WTC11 (cell line): ENCODE measurements around the gene ZNF557. TPM values are rescaled to one million over a fixed set of nuclear protein-coding genes. Genes with fewer than 3 reads are reported as not detected.
"Not testable (repeated sequence)": the region's sequence is repeated elsewhere in the genome, so short reads cannot be mapped to it uniquely, and the experiment has no call there.

Source experiments
- ATAC-seq: fragments of 200-7000 bp; cut with Tn5 transposase; 2 replicates; pipeline ENCODE4 v1.10.0; 2021; ENCODE audit warnings: mild to moderate bottlenecking, moderate library complexity
- CTCF ChIA-PET: fragments of 300-600 bp; sonication (Branson Sonifier 250); formaldehyde crosslinking; loops from one replicate; lab custom pipeline; 2021; ENCODE audit warnings: antibody characterized with exemption; lab: Charles Lee
- POLR2A ChIA-PET: fragments of 350-600 bp; sonication (Branson Sonifier 250); formaldehyde crosslinking; loops from one replicate; lab custom pipeline; 2021; ENCODE audit warnings: antibody characterized with exemption; lab: Charles Lee
- DNase-seq: peaks from one replicate; pipeline ENCODE4 v3.0.0; 2021; ENCODE audit warnings: low spot score
- H3K27ac Mint-ChIP-seq: 2 replicates; pipeline ENCODE4 v1.8.0; 2021; ENCODE audit warnings: mixed read lengths
- H3K27me3 Mint-ChIP-seq: 2 replicates; pipeline ENCODE4 v1.8.0; 2021; ENCODE audit warnings: low read depth, mild to moderate bottlenecking, moderate library complexity, mixed read lengths
- H3K36me3 Mint-ChIP-seq: 2 replicates; pipeline ENCODE4 v1.8.0; 2021; ENCODE audit warnings: mixed read lengths
- H3K4me1 Mint-ChIP-seq: 2 replicates; pipeline ENCODE4 v1.8.0; 2022; ENCODE audit warnings: mixed read lengths
- H3K4me3 Mint-ChIP-seq: 2 replicates; pipeline ENCODE4 v1.8.0; 2021; ENCODE audit warnings: mild to moderate bottlenecking, moderate library complexity, mixed read lengths
- H3K9me3 Mint-ChIP-seq: 2 replicates; pipeline ENCODE4 v1.8.0; 2021; ENCODE audit warnings: mixed read lengths
- ATF6 ChIP-seq: sonication (generic); formaldehyde crosslinking; IDR thresholded peaks from 2 replicates; pipeline ENCODE4 v1.8.1; 2023; ENCODE audit warnings: mild to moderate bottlenecking, missing genetic modification reagents
- CTCF ChIP-seq: fragments of 200-600 bp; IDR thresholded peaks from 2 replicates; pipeline ENCODE4 v1.8.0; 2022; ENCODE audit warnings: antibody characterized with exemption
- ESRRA ChIP-seq: sonication (generic); formaldehyde crosslinking; IDR thresholded peaks from 2 replicates; pipeline ENCODE4 v1.8.1; 2022; ENCODE audit warnings: mild to moderate bottlenecking, missing genetic modification reagents, borderline replicate concordance
- IRF2 ChIP-seq: sonication (generic); formaldehyde crosslinking; IDR thresholded peaks from 2 replicates; pipeline ENCODE4 v1.8.0; 2022; ENCODE audit warnings: low read depth, missing genetic modification reagents, borderline replicate concordance
- NR3C1 ChIP-seq: sonication (generic); formaldehyde crosslinking; conservative IDR thresholded peaks from 2 replicates; pipeline ENCODE4 v1.8.1; 2023; ENCODE audit warnings: low read depth, mild to moderate bottlenecking, missing genetic modification reagents
- RELA ChIP-seq: sonication (generic); formaldehyde crosslinking; IDR thresholded peaks from 2 replicates; pipeline ENCODE4 v1.8.1; 2022; ENCODE audit warnings: missing genetic modification reagents, mild to moderate bottlenecking, borderline replicate concordance
- RORB ChIP-seq: fragments of 250-450 bp; sonication (Bioruptor Pico); IDR thresholded peaks from 2 replicates; pipeline ENCODE4 v1.9.0; 2021; ENCODE audit warnings: mild to moderate bottlenecking
- SP1 ChIP-seq: sonication (generic); formaldehyde crosslinking; conservative IDR thresholded peaks from 2 replicates; pipeline ENCODE4 v1.8.1; 2022; ENCODE audit warnings: missing genetic modification reagents
- USF1 ChIP-seq: sonication (generic); formaldehyde crosslinking; IDR thresholded peaks from 2 replicates; pipeline ENCODE4 v1.8.0; 2022; ENCODE audit warnings: mild to moderate bottlenecking, missing genetic modification reagents
- ZBTB21 ChIP-seq: sonication (generic); formaldehyde crosslinking; IDR thresholded peaks from 2 replicates; pipeline ENCODE4 v1.8.1; 2023; ENCODE audit warnings: mild to moderate bottlenecking, missing genetic modification reagents, borderline replicate concordance
- ZNF121 ChIP-seq: sonication (generic); formaldehyde crosslinking; IDR thresholded peaks from 2 replicates; pipeline ENCODE4 v1.8.0; 2023; ENCODE audit warnings: missing genetic modification reagents
- ZNF263 ChIP-seq: sonication (generic); formaldehyde crosslinking; IDR thresholded peaks from 2 replicates; pipeline ENCODE4 v1.8.1; 2022; ENCODE audit warnings: low read depth, mild to moderate bottlenecking, moderate library complexity, missing genetic modification reagents
- ZNF396 ChIP-seq: fragments of 250-450 bp; sonication (Bioruptor Pico); IDR thresholded peaks from 2 replicates; pipeline ENCODE4 v1.8.0; 2021; ENCODE audit warnings: mild to moderate bottlenecking, moderate library complexity, borderline replicate concordance
- ZNF416 ChIP-seq: fragments of 250-450 bp; sonication (Bioruptor Pico); IDR thresholded peaks from 2 replicates; pipeline ENCODE4 v1.9.0; 2021; ENCODE audit warnings: mild to moderate bottlenecking, inconsistent platforms
- ZSCAN18 ChIP-seq: fragments of 250-450 bp; sonication (Bioruptor Pico); IDR thresholded peaks from 2 replicates; pipeline ENCODE4 v2.1.2; 2022; ENCODE audit warnings: mild to moderate bottlenecking, moderate library complexity
- total RNA-seq: library from RNA; stranded (reverse); gene quantifications from 3 replicates; pipeline ENCODE4 v1.2.3, GENCODE V29; 2021
- TF ChIP-seq, protein P1 (sequence below): sonication (generic); formaldehyde crosslinking; IDR thresholded peaks from 2 replicates; pipeline ENCODE4 v1.8.1; 2023; ENCODE audit warnings: mild to moderate bottlenecking, missing genetic modification reagents, moderate library complexity
- TF ChIP-seq, protein P2 (sequence below): fragments of 250-450 bp; sonication (Bioruptor Pico); IDR thresholded peaks from 2 replicates; pipeline ENCODE4 v1.9.0; 2021; ENCODE audit warnings: moderate library complexity, mild to moderate bottlenecking, inconsistent platforms, borderline replicate concordance
- TF ChIP-seq, protein P3 (sequence below): sonication (generic); formaldehyde crosslinking; IDR thresholded peaks from 2 replicates; pipeline ENCODE4 v1.8.0; 2022; ENCODE audit warnings: missing genetic modification reagents

Gene ZNF557
- total RNA-seq, 1 experiment from 2014 or later = 6.7 TPM

DNA sequence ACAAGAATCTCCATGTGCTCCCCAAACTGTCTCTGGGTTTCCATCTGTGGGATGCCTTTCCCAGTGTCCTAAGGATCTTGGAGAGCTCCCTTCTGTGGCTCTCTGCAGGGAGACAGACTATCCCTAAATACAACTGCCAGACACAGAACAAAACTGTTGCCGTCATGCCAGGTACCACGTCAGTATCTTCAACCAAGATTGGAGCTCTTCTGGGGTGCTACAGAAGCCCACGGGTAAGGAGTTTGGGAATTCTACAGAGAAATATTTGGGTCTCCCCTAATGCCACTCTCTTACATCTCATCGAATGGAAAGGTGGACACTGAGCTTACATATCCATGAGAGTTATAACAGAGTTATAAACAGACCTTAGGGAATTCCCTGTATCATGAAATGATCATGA is 6.2 kb upstream of the ZNF557 start:
- CTCF ChIA-PET = no interaction called here
- DNase-seq = no peak
- no peak for ATAC-seq
- POLR2A ChIA-PET = no interaction called here
- H3K9me3 Mint-ChIP-seq = peaks cover 37% of the 10 kb centered on the region
- H3K27ac Mint-ChIP-seq = no peak overlapping the region
- peaks cover 11% of the 10 kb centered on the region for H3K36me3 Mint-ChIP-seq
- no peak for TF ChIP-seq USF1 (CRISPR knock-in tag)
- TF ChIP-seq ZNF263 = no peak
- no peak for TF ChIP-seq ESRRA
- TF ChIP-seq RORB (CRISPR knock-in tag) = no peak
- no peak for TF ChIP-seq SP1 (CRISPR knock-in tag)
- TF ChIP-seq ZNF396 = no peak
- TF ChIP-seq NR3C1 (CRISPR knock-in tag) = no peak
- TF ChIP-seq IRF2 (CRISPR knock-in tag) = no peak
- TF ChIP-seq ZSCAN18 (CRISPR knock-in tag) = no peak
- no peaks in the 10 kb centered on the region for H3K4me1 Mint-ChIP-seq
- no peaks in the 10 kb centered on the region for H3K27me3 Mint-ChIP-seq
- no peak overlapping the region for H3K4me3 Mint-ChIP-seq

GRCh38 chr19:7063764-7064418 is 5.6 kb upstream of the ZNF557 start:
- Mint-ChIP-seq H3K27me3 (no peaks in the 10 kb centered on the region), H3K4me3 (no peak overlapping the region), H3K9me3 (peaks cover 43% of the 10 kb centered on the region), H3K36me3 (peaks cover 11% of the 10 kb centered on the region), H3K4me1 (no peaks in the 10 kb centered on the region), H3K27ac (no peak overlapping the region)
- ChIA-PET POLR2A (no interaction called here), CTCF (no interaction called here)
- ATAC-seq (no peak), DNase-seq (no peak)
- TF ChIP-seq RELA (CRISPR knock-in tag) = no peak
- TF ChIP-seq ZNF121 (CRISPR knock-in tag) = 0 out of 2 replicates have a peak, but pooled peaks have one; percentile 14

GRCh38 chr19:7067122-7067521 is 2.4 kb upstream of the ZNF557 start:
- DNase-seq = peak; percentile 56
- CTCF ChIA-PET = interaction anchor here (0.8 kb wide), 1 partner anchor 54 kb away, joined by 3 read pairs; no protein-coding TSS in a partner anchor
- H3K27ac Mint-ChIP-seq, H3K4me3 Mint-ChIP-seq, H3K4me1 Mint-ChIP-seq, ATAC-seq, H3K27me3 Mint-ChIP-seq, POLR2A ChIA-PET: not testable (repeated sequence)
- Mint-ChIP-seq H3K36me3 (peaks cover 16% of the 10 kb centered on the region), H3K9me3 (peaks cover 45% of the 10 kb centered on the region)
- peak; percentile 32; the same call in 1 of the 2 replicates for TF ChIP-seq CTCF

DNA sequence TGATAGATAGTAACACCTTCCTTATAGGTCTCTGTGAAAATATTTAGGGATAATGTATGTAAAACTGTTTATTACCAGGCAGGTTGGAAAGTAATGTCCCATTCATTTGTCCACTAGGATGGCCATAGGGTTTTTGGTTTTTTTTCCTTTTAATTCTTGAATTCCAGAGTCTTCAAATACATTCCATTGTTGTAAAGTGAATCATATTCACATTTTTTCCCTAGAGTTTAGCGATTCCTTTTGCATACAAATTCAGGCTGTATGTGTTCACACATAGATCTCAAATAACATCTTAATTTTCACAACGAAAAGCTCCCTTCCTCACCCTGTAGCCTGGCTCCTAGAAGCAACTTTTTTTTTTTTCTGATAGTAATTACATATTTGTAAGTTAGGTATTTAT is 1.8 kb upstream of the ZNF557 start:
- no peaks in the 10 kb centered on the region for H3K4me1 Mint-ChIP-seq
- peaks cover 45% of the 10 kb centered on the region for H3K9me3 Mint-ChIP-seq
- no peaks in the 10 kb centered on the region for H3K27me3 Mint-ChIP-seq
- POLR2A ChIA-PET = no interaction called here
- H3K4me3 Mint-ChIP-seq = no peak overlapping the region
- DNase-seq (no peak), ATAC-seq (no peak)
- peaks cover 21% of the 10 kb centered on the region for H3K36me3 Mint-ChIP-seq
- CTCF ChIA-PET = interaction anchor here (0.6 to 0.8 kb wide), 2 partner anchors 55 to 340 kb away, joined by 3 read pairs; no protein-coding TSS in a partner anchor
- no peak overlapping the region for H3K27ac Mint-ChIP-seq
- TF ChIP-seq, protein P1, sequence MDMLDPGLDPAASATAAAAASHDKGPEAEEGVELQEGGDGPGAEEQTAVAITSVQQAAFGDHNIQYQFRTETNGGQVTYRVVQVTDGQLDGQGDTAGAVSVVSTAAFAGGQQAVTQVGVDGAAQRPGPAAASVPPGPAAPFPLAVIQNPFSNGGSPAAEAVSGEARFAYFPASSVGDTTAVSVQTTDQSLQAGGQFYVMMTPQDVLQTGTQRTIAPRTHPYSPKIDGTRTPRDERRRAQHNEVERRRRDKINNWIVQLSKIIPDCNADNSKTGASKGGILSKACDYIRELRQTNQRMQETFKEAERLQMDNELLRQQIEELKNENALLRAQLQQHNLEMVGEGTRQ (CRISPR knock-in tag) = no peak
- TF ChIP-seq ZBTB21 (CRISPR knock-in tag) (no peak), ZNF416 (CRISPR knock-in tag) (no peak), ATF6 (no peak)
- TF ChIP-seq, protein P2, sequence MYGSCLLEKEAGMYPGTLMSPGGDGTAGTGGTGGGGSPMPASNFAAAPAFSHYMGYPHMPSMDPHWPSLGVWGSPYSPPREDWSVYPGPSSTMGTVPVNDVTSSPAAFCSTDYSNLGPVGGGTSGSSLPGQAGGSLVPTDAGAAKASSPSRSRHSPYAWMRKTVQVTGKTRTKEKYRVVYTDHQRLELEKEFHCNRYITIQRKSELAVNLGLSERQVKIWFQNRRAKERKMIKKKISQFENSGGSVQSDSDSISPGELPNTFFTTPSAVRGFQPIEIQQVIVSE (CRISPR knock-in tag) = no peak
- TF ChIP-seq, protein P3, sequence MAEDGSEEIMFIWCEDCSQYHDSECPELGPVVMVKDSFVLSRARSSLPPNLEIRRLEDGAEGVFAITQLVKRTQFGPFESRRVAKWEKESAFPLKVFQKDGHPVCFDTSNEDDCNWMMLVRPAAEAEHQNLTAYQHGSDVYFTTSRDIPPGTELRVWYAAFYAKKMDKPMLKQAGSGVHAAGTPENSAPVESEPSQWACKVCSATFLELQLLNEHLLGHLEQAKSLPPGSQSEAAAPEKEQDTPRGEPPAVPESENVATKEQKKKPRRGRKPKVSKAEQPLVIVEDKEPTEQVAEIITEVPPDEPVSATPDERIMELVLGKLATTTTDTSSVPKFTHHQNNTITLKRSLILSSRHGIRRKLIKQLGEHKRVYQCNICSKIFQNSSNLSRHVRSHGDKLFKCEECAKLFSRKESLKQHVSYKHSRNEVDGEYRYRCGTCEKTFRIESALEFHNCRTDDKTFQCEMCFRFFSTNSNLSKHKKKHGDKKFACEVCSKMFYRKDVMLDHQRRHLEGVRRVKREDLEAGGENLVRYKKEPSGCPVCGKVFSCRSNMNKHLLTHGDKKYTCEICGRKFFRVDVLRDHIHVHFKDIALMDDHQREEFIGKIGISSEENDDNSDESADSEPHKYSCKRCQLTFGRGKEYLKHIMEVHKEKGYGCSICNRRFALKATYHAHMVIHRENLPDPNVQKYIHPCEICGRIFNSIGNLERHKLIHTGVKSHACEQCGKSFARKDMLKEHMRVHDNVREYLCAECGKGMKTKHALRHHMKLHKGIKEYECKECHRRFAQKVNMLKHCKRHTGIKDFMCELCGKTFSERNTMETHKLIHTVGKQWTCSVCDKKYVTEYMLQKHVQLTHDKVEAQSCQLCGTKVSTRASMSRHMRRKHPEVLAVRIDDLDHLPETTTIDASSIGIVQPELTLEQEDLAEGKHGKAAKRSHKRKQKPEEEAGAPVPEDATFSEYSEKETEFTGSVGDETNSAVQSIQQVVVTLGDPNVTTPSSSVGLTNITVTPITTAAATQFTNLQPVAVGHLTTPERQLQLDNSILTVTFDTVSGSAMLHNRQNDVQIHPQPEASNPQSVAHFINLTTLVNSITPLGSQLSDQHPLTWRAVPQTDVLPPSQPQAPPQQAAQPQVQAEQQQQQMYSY (CRISPR knock-in tag) = no peak
